H9 (cell line): Measurements from ENCODE around the gene C1RL. TPM values are rescaled to one million over a fixed set of nuclear protein-coding genes. Genes with fewer than 3 reads are reported as not detected.
A peak's percentile ranks its signal among the peaks of the same experiment; 100 is the strongest.

Experiments
- DNase-seq: peaks from one replicate; pipeline ENCODE4 v3.0.0-alpha.2; 2017
- H2AFZ ChIP-seq: one replicate; pipeline ENCODE4 v1.6.1; 2013; ENCODE audit warnings: mild to moderate bottlenecking, low read length, control low read depth, moderate library complexity
- H2AK5ac ChIP-seq: 2 replicates; pipeline ENCODE4 v1.6.1; 2013; ENCODE audit warnings: low read length, control low read depth, mixed read lengths; ENCODE audit not compliant: insufficient read length
- H2BK120ac ChIP-seq: one replicate; pipeline ENCODE4 v1.6.1; 2013; ENCODE audit warnings: low read depth, mild to moderate bottlenecking, low read length, control low read depth, inconsistent platforms; ENCODE audit not compliant: poor library complexity, severe bottlenecking
- H2BK12ac ChIP-seq: 2 replicates; pipeline ENCODE4 v1.6.1; 2013; ENCODE audit warnings: low read length, control low read depth, mixed read lengths, low read depth; ENCODE audit not compliant: insufficient read length
- H2BK15ac ChIP-seq: 2 replicates; pipeline ENCODE4 v1.6.1; 2013; ENCODE audit warnings: low read depth, low read length, control low read depth
- H2BK20ac ChIP-seq: one replicate; pipeline ENCODE4 v1.6.1; 2013; ENCODE audit warnings: low read depth, mild to moderate bottlenecking, low read length, control low read depth, inconsistent platforms; ENCODE audit not compliant: poor library complexity, severe bottlenecking
- H2BK5ac ChIP-seq: 2 replicates; pipeline ENCODE4 v1.6.1; 2013; ENCODE audit warnings: low read length, control low read depth, mixed read lengths; ENCODE audit not compliant: insufficient read length
- H3K14ac ChIP-seq: 2 replicates; pipeline ENCODE4 v1.6.1; 2013; ENCODE audit warnings: low read length, control low read depth; ENCODE audit not compliant: insufficient read depth
- H3K18ac ChIP-seq: 2 replicates; pipeline ENCODE4 v1.6.1; 2013; ENCODE audit warnings: low read depth, mild to moderate bottlenecking, mixed read lengths, low read length, control low read depth; ENCODE audit not compliant: insufficient read length
- H3K23ac ChIP-seq: 2 replicates; pipeline ENCODE4 v1.6.1; 2013; ENCODE audit warnings: low read length, control low read depth, mixed read lengths, low read depth; ENCODE audit not compliant: insufficient read length
- H3K23me2 ChIP-seq: 2 replicates; pipeline ENCODE4 v1.6.1; 2013; ENCODE audit warnings: low read depth, mild to moderate bottlenecking, mixed read lengths, low read length, control low read depth; ENCODE audit not compliant: insufficient read length, poor library complexity, severe bottlenecking
- H3K27ac ChIP-seq: 2 replicates; pipeline ENCODE4 v1.5.1; 2013; ENCODE audit warnings: low read length, control low read depth, mixed read lengths, low read depth; ENCODE audit not compliant: insufficient read length
- H3K27me3 ChIP-seq: 2 replicates; pipeline ENCODE4 v1.6.1; 2013; ENCODE audit warnings: low read length, control low read depth, inconsistent platforms; ENCODE audit not compliant: insufficient read depth
- H3K4ac ChIP-seq: 2 replicates; pipeline ENCODE4 v1.6.1; 2013; ENCODE audit warnings: low read depth, mild to moderate bottlenecking, control low read depth, inconsistent platforms, low read length, moderate library complexity
- H3K4me1 ChIP-seq: 2 replicates; pipeline ENCODE4 v1.6.1; 2013; ENCODE audit warnings: low read length, control low read depth, inconsistent platforms; ENCODE audit not compliant: insufficient read depth
- H3K4me2 ChIP-seq: 2 replicates; pipeline ENCODE4 v1.6.1; 2013; ENCODE audit warnings: low read length, control low read depth, mixed read lengths; ENCODE audit not compliant: insufficient read length, insufficient read depth
- H3K56ac ChIP-seq: 2 replicates; pipeline ENCODE4 v1.6.1; 2013; ENCODE audit warnings: low read depth, mild to moderate bottlenecking, mixed read lengths, low read length, control low read depth; ENCODE audit not compliant: insufficient read length
- H3K79me1 ChIP-seq: 2 replicates; pipeline ENCODE4 v1.6.1; 2013; ENCODE audit warnings: low read depth, mild to moderate bottlenecking, moderate library complexity, low read length, control low read depth, inconsistent platforms; ENCODE audit not compliant: insufficient read depth, poor library complexity, severe bottlenecking
- H3K79me2 ChIP-seq: 2 replicates; pipeline ENCODE4 v1.6.1; 2013; ENCODE audit warnings: low read length, control low read depth, inconsistent platforms; ENCODE audit not compliant: insufficient read depth
- H3K9ac ChIP-seq: 2 replicates; pipeline ENCODE4 v1.6.1; 2013; ENCODE audit warnings: low read length, control low read depth, mixed read lengths; ENCODE audit not compliant: insufficient read length; ENCODE audit errors: extremely low read depth
- H3K9me3 ChIP-seq: one replicate; pipeline ENCODE4 v1.6.1; 2013; ENCODE audit warnings: low read depth, low read length, inconsistent platforms; ENCODE audit not compliant: control insufficient read depth
- H3T11ph ChIP-seq: one replicate; pipeline ENCODE4 v1.6.1; 2013; ENCODE audit warnings: mild to moderate bottlenecking, low read length, control low read depth, inconsistent platforms
- H4K20me1 ChIP-seq: one replicate; pipeline ENCODE4 v1.6.1; 2013; ENCODE audit not compliant: control insufficient read depth, insufficient read length, insufficient read depth
- H4K5ac ChIP-seq: 2 replicates; pipeline ENCODE4 v1.6.1; 2013; ENCODE audit warnings: low read depth, mild to moderate bottlenecking, mixed read lengths, low read length, control low read depth; ENCODE audit not compliant: insufficient read length
- H4K8ac ChIP-seq: replicated peaks from 2 replicates; pipeline ENCODE4 v1.6.1; 2013; ENCODE audit warnings: low read length, control low read depth, mixed read lengths, low read depth; ENCODE audit not compliant: insufficient read length
- H4K91ac ChIP-seq: 2 replicates; pipeline ENCODE4 v1.6.1; 2013; ENCODE audit warnings: low read depth, mild to moderate bottlenecking, moderate library complexity, mixed read lengths, low read length, control low read depth; ENCODE audit not compliant: insufficient read length
- H3K27ac Mint-ChIP-seq, 3 experiments: 2 replicates in 2 of 3; 3 replicates in 1 of 3; pipeline ENCODE4 v1.8.0; 2020 to 2021; ENCODE audit warnings: mixed read lengths in 3 of 3, mild to moderate bottlenecking in 1 of 3, moderate library complexity in 1 of 3
- H3K27me3 Mint-ChIP-seq: 2 replicates; pipeline ENCODE4 v1.8.0; 2021; ENCODE audit warnings: low read depth, mild to moderate bottlenecking, moderate library complexity, mixed read lengths
- H3K36me3 Mint-ChIP-seq, 3 experiments: 2 replicates in 2 of 3; 3 replicates in 1 of 3; pipeline ENCODE4 v1.8.0; 2020 to 2021; ENCODE audit warnings: low read depth in 3 of 3, mixed read lengths in 3 of 3; ENCODE audit not compliant: insufficient read depth in 1 of 3
- H3K4me1 Mint-ChIP-seq, 2 experiments: 2 replicates each; pipeline ENCODE4 v1.8.0; 2020; ENCODE audit warnings: mixed read lengths in 2 of 2
- H3K4me3 Mint-ChIP-seq, 2 experiments: 2 replicates in 1 of 2; 3 replicates in 1 of 2; pipeline ENCODE4 v1.8.0; 2020 to 2021; ENCODE audit warnings: mild to moderate bottlenecking in 2 of 2, mixed read lengths in 2 of 2, moderate library complexity in 1 of 2
- H3K9me3 Mint-ChIP-seq, 2 experiments: 2 replicates in 1 of 2; 3 replicates in 1 of 2; pipeline ENCODE4 v1.8.0; 2020; ENCODE audit warnings: mild to moderate bottlenecking in 2 of 2, mixed read lengths in 2 of 2, moderate library complexity in 1 of 2
- WGBS: extraction: QIAGEN DNeasy Blood & Tissue Kit; methylation state at CpG from one replicate; pipeline ENCODE4 v1.1.7; 2013; ENCODE audit warnings: missing lambda C conversion rate, low lambda C conversion rate, mixed read lengths; ENCODE audit not compliant: insufficient read length; ENCODE audit errors: extremely low coverage; 5-methylcytosine and 5-hydroxymethylcytosine counted together
- long read RNA-seq: library from polyadenylated mRNA; unstranded; transcript quantifications from one replicate; pipeline ENCODE4 v2.0.0, GENCODE V29; 2020
- total RNA-seq: library from RNA; stranded (reverse); gene quantifications from 2 replicates; pipeline ENCODE4 v1.2.1, GENCODE V29; 2021
- TF ChIP-seq, protein P1 (sequence below): fragments of 200-600 bp; sonication (generic); conservative IDR thresholded peaks from 3 replicates; pipeline ENCODE4 v1.8.0; 2021; ENCODE audit warnings: antibody characterized with exemption, mild to moderate bottlenecking

The C1RL gene, protein sequence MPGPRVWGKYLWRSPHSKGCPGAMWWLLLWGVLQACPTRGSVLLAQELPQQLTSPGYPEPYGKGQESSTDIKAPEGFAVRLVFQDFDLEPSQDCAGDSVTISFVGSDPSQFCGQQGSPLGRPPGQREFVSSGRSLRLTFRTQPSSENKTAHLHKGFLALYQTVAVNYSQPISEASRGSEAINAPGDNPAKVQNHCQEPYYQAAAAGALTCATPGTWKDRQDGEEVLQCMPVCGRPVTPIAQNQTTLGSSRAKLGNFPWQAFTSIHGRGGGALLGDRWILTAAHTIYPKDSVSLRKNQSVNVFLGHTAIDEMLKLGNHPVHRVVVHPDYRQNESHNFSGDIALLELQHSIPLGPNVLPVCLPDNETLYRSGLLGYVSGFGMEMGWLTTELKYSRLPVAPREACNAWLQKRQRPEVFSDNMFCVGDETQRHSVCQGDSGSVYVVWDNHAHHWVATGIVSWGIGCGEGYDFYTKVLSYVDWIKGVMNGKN
- total RNA-seq, result 14.4 and 15.1 TPM in 2 replicates
- long read RNA-seq, transcript C1RL-201 (6 exons, 3,394 nt), result major isoform, 8 of 20 reads
- long read RNA-seq, partial matches to known transcripts, result 0 of 20 reads
- long read RNA-seq, other reads (novel, unspliced or antisense), result 9 of 20 reads

DNA sequence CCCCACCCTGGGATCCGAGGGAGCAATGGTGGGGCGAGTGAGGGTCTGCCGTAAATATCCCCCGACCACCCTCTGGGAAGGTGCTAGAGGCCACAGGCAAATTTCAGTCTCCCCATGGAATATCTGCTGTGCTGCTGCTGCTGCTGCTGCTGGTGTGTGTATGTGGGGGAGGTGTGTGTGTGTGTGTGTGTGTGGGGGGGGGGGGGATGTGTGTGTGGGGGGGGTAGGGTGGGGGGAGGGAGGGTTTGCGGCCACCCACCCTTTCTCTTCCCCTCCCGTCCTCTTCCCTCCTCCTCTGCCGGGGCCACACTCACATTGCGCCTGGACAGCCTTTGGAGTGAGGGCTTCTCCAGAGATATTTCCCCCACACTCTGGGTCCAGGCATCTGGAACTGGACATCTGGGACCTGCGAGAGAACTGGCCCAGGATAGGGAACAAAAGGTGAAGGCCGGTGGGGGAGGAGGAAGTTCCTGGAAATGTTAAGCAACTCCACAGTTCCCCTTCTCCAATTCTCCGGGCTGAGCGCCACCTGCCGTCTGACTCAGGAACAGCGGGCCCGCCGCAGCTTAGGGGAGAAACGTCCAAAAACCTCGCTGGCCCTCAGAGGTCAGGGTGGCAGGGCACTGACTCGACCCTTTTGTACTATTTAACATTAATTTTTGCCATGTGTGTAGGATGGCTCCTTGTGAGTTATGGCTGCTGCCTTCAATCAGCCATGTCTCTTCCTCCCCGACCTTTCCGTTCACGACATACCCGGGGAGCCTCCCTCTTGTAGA, at the start of gene C1RL:
TSS of gene C1RL (minus strand) at position 419 of the 776 bp plus-strand sequence. CDS start at position 385, 34 bp downstream.
- Histone ChIP-seq H3K9ac (peak within 1 kb of the TSS; percentile 45), H4K5ac (no peak within 1 kb of the TSS), H2AFZ (peak within 1 kb of the TSS; percentile 79), H3K4me2 (peak within 1 kb of the TSS; percentile 79), H3K27ac (no peak within 1 kb of the TSS), H3T11ph (no peak within 1 kb of the TSS), H4K91ac (no peak within 1 kb of the TSS), H3K79me1 (no peaks in the 10 kb centered on the region), H3K79me2 (no peaks in the 10 kb centered on the region), H3K56ac (no peak within 1 kb of the TSS), H2AK5ac (no peak within 1 kb of the TSS), H2BK120ac (no peak within 1 kb of the TSS), H2BK15ac (no peak within 1 kb of the TSS), H3K27me3 (no peaks in the 10 kb centered on the region), H3K18ac (peak within 1 kb of the TSS; percentile 73), H4K8ac (no peak within 1 kb of the TSS), H2BK5ac (no peak within 1 kb of the TSS), H3K4me1 (no peaks in the 10 kb centered on the region), H4K20me1 (no peaks in the 10 kb centered on the region), H2BK12ac (no peak within 1 kb of the TSS), H3K23me2 (peaks cover 11% of the 10 kb centered on the region), H3K23ac (no peak within 1 kb of the TSS), H3K9me3 (no peaks in the 10 kb centered on the region), H2BK20ac (no peak within 1 kb of the TSS), H3K4ac (no peak within 1 kb of the TSS), H3K14ac (peak within 1 kb of the TSS; percentile 72)
- WGBS, result no CpG with 5 or more reads among the region's 23 CpGs
- DNase-seq, result peak; percentile 89
- H3K27ac Mint-ChIP-seq, result peak within 1 kb of the TSS; percentile 72 to 98 (median 94)
- H3K27me3 Mint-ChIP-seq, result peaks cover 7% of the 10 kb centered on the region
- peaks cover 6 to 12% of the 10 kb centered on the region in 2 experiments for H3K9me3 Mint-ChIP-seq
- H3K36me3 Mint-ChIP-seq, result peaks cover 14 to 23% (median 20%) of the 10 kb centered on the region in 3 experiments
- H3K4me1 Mint-ChIP-seq, result peaks cover 11 to 15% of the 10 kb centered on the region in 2 experiments
- peak within 1 kb of the TSS; percentile 84 to 88 for H3K4me3 Mint-ChIP-seq
- TF ChIP-seq, protein P1, sequence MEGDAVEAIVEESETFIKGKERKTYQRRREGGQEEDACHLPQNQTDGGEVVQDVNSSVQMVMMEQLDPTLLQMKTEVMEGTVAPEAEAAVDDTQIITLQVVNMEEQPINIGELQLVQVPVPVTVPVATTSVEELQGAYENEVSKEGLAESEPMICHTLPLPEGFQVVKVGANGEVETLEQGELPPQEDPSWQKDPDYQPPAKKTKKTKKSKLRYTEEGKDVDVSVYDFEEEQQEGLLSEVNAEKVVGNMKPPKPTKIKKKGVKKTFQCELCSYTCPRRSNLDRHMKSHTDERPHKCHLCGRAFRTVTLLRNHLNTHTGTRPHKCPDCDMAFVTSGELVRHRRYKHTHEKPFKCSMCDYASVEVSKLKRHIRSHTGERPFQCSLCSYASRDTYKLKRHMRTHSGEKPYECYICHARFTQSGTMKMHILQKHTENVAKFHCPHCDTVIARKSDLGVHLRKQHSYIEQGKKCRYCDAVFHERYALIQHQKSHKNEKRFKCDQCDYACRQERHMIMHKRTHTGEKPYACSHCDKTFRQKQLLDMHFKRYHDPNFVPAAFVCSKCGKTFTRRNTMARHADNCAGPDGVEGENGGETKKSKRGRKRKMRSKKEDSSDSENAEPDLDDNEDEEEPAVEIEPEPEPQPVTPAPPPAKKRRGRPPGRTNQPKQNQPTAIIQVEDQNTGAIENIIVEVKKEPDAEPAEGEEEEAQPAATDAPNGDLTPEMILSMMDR, result peak; percentile 98
